Vagina (tissue), 2 donors: ENCODE results near the gene ELOVL5.

Experiments
- POLR2A ChIP-seq, 2 donors: fragments of 450-650 bp; IDR thresholded peaks; one replicate each; pipeline ENCODE4 v1.6.1; 2017; ENCODE audit warnings: antibody characterized with exemption in 2 of 2, mild to moderate bottlenecking in 2 of 2, moderate library complexity in 2 of 2
- TF ChIP-seq, protein P1 (sequence below), 3 experiments: fragments of 450-650 bp in 2 of 3; fragments of 200-600 bp in 1 of 3; sonication (generic) in 1 of 3; IDR thresholded peaks; one replicate each; pipeline ENCODE4 v1.5.1; 2017 to 2019; ENCODE audit warnings: antibody characterized with exemption in 3 of 3, mild to moderate bottlenecking in 2 of 3, moderate library complexity in 2 of 3

DNA sequence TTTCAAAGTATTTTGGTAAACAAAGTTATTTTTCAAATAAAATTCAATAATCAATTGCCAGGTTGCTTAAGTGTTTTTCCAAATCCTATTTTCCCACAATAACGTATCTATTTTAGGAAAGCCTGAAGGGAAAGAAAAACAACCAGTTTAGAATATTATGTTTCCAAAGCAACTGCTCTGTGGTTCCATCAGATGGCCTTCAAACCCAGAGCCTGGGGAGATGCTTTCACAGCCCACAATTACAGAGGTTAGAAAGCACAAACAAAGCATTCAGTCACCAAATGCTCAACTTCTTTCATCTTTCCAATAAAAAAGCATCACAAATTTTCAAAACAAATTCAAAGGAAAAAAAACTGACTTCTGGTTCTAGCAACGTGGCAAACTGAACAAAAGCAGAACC is 66.0 kb downstream of the ELOVL5 start:
- TF ChIP-seq, protein P1, sequence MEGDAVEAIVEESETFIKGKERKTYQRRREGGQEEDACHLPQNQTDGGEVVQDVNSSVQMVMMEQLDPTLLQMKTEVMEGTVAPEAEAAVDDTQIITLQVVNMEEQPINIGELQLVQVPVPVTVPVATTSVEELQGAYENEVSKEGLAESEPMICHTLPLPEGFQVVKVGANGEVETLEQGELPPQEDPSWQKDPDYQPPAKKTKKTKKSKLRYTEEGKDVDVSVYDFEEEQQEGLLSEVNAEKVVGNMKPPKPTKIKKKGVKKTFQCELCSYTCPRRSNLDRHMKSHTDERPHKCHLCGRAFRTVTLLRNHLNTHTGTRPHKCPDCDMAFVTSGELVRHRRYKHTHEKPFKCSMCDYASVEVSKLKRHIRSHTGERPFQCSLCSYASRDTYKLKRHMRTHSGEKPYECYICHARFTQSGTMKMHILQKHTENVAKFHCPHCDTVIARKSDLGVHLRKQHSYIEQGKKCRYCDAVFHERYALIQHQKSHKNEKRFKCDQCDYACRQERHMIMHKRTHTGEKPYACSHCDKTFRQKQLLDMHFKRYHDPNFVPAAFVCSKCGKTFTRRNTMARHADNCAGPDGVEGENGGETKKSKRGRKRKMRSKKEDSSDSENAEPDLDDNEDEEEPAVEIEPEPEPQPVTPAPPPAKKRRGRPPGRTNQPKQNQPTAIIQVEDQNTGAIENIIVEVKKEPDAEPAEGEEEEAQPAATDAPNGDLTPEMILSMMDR (IDR thresholded peaks at IDR 0.05): no peak
- TF ChIP-seq POLR2A (IDR thresholded peaks at IDR 0.05): no peak
